PFSK-1 (cell line): Measurements from ENCODE around the gene ZYX.

Experiments used
- FOXP2 ChIP-seq: optimal IDR thresholded peaks from 2 replicates; pipeline ENCODE3; 2011; ENCODE audit warnings: borderline replicate concordance, control low read depth, inconsistent platforms; ENCODE audit not compliant: insufficient read depth; ENCODE audit errors: extremely low read length, extremely low read depth
- POLR2AphosphoS5 ChIP-seq: IDR thresholded peaks from 2 replicates; pipeline ENCODE4 v1.6.1; 2012; ENCODE audit warnings: low read depth, mild to moderate bottlenecking, control low read depth, low read length, moderate library complexity
- SIN3A ChIP-seq: IDR thresholded peaks from 2 replicates; pipeline ENCODE4 v1.6.1; 2012; ENCODE audit warnings: mild to moderate bottlenecking, low read length, moderate library complexity, borderline replicate concordance; ENCODE audit not compliant: insufficient read depth
- TAF1 ChIP-seq: IDR thresholded peaks from 2 replicates; pipeline ENCODE4 v1.6.1; 2012; ENCODE audit warnings: low read length, control low read depth, borderline replicate concordance; ENCODE audit not compliant: insufficient read depth
- TF ChIP-seq, protein P1 (sequence below), 2 experiments: IDR thresholded peaks; 2 replicates each; pipeline versions ENCODE4 v1.6.1 to v1.8.0; 2011 to 2012; ENCODE audit warnings: low read depth in 2 of 2, low read length in 2 of 2, control low read depth in 1 of 2, inconsistent platforms in 1 of 2, mild to moderate bottlenecking in 1 of 2, moderate library complexity in 1 of 2; ENCODE audit not compliant: insufficient read depth in 1 of 2

ZYX gene

DNA sequence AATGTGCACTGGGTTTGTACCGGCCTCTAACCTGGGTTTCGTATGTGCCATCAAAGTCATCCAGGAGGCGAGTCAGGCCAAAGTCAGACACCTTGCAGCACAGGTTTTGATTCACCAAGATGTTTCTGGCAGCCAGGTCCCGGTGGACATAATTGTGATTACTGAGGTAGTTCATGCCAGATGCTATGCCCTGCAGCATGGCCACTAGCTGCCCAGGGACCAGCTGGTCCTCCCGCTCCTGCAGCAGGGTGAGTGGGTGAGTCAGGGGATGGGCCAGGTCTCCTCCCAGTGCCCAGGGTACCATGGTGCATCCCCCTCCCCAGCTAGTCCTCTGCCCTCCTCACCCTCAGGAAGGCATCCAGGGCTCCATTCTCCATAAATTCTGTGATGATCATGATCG is 13.6 kb downstream of the ZYX start:
- TF ChIP-seq POLR2AphosphoS5 = no peak

DNA sequence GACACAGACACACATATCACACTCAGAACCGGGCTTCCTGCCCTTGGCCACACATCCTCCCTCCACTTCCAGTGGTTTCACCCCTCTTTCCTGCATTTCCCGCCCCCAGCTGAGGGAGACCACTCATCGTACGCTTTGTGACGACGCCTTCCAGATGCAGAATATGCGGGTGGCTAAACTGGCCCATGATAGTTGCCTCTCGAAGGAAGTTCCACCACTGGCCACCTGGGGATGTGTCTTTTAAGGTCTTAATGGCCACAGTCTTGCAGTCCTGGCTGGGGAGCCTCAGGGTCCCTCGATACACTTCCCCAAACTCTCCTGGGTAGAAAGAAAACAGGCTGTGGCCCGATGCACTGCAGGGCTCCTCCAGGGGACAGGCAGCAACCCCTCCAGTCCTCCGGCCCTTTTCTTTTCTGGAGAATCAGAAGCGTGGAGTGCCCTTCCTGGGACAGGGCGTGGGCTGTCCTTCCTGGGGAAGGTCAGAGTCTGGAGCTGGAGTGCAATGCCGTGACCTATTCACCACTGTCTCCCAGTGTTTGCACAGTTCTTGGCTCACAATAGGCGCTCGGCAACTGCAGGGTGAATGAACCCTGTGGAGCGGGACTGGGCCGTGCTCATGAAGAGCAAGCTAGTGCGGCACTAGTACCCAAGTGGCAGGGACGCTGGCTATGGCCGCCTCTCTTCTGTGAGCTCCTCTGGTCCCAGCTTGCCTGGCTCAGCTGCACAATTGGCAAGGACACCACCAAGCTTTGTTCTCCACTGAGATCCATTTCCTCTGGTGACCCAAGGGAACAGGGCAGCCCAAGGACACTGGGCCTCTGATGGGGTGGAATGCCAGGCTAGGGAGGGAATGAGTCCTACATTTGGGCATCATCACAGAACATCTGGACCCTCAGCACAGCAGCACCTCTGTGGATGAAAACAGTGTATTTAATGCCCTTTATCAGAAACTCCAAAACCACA is 14.3 kb downstream of the ZYX start:
- TF ChIP-seq, protein P1, sequence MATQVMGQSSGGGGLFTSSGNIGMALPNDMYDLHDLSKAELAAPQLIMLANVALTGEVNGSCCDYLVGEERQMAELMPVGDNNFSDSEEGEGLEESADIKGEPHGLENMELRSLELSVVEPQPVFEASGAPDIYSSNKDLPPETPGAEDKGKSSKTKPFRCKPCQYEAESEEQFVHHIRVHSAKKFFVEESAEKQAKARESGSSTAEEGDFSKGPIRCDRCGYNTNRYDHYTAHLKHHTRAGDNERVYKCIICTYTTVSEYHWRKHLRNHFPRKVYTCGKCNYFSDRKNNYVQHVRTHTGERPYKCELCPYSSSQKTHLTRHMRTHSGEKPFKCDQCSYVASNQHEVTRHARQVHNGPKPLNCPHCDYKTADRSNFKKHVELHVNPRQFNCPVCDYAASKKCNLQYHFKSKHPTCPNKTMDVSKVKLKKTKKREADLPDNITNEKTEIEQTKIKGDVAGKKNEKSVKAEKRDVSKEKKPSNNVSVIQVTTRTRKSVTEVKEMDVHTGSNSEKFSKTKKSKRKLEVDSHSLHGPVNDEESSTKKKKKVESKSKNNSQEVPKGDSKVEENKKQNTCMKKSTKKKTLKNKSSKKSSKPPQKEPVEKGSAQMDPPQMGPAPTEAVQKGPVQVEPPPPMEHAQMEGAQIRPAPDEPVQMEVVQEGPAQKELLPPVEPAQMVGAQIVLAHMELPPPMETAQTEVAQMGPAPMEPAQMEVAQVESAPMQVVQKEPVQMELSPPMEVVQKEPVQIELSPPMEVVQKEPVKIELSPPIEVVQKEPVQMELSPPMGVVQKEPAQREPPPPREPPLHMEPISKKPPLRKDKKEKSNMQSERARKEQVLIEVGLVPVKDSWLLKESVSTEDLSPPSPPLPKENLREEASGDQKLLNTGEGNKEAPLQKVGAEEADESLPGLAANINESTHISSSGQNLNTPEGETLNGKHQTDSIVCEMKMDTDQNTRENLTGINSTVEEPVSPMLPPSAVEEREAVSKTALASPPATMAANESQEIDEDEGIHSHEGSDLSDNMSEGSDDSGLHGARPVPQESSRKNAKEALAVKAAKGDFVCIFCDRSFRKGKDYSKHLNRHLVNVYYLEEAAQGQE (IDR thresholded peaks at IDR 0.05; ENCODE audit: insufficient read depth in 1 of 2, low read depth in 2 of 2, low read length in 2 of 2) = no peak
- TF ChIP-seq TAF1 (no peak), POLR2AphosphoS5 (no peak), FOXP2 (no peak), SIN3A (no peak)

DNA sequence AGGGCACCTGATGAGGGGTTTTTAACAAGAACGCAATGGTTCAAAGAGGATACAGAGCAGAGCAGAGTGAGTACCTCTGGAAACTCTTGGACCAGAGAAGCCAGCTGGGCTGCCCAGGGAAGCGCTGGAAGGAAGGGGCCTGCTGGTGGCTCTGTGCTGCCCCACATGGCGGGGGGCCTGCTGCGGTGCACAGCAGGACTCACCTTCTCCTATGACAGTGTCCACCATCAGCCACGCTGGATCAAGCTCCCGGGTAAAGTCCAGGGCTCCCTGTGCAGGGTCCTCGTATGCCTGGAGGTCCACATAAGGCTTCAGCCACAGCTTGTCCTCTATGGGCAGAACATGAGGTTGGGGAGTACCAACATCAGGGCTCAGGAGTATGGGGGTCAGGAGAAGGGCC is 15.0 kb downstream of the ZYX start:
- TF ChIP-seq SIN3A = no peak
- TF ChIP-seq, protein P1 (IDR thresholded peaks at IDR 0.05; ENCODE audit: insufficient read depth in 1 of 2, low read depth in 2 of 2, low read length in 2 of 2) = no peak
- no peak for TF ChIP-seq TAF1
- no peak for TF ChIP-seq FOXP2
- TF ChIP-seq POLR2AphosphoS5 = no peak

DNA sequence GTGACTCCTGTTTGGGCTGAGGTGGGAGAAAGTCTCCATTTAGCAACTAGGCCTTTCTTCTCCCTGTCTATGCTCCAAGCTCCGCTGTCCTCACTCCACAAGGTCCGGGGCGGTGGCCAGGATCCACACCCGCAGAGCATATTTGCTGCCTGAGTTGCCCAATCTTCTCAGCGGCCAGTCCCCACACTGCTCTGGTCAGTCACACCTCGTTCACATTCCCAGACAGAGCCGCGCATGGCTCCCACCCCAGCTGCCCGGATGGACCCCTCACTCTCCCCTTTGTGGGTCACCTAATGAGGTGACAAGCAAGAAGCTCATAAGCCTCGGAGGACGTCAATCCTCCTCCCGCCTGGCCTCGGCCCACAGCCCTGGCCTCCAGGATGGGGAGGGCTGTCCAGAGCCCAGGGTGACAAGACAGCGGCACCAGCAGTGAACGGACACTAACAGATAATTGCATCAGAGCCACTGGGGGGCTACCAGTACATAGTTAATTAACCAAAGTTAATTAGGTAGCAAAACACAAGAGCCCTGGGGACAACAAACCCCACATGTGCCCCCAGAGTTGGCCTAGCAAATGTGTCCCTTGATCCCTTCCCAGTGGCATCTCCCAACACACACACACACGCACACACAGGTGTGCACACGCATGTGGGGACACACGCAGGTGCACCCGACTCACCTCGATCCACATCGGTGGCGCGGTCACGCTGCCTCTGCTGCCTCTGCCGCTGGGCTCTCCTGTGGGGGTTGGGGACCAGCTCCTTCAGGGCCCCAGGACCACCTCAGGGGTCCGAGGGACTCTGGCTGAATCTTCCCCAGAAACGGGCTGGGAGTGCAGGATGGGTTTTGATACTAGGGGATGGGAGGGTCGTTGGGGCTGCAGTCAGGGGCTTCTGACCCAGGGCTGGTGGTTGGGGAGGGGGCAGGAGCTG is 15.7 kb downstream of the ZYX start:
- TF ChIP-seq SIN3A (no peak), POLR2AphosphoS5 (no peak)
- TF ChIP-seq, protein P1 (IDR thresholded peaks at IDR 0.05; ENCODE audit: insufficient read depth in 1 of 2, low read depth in 2 of 2, low read length in 2 of 2) = no peak

DNA sequence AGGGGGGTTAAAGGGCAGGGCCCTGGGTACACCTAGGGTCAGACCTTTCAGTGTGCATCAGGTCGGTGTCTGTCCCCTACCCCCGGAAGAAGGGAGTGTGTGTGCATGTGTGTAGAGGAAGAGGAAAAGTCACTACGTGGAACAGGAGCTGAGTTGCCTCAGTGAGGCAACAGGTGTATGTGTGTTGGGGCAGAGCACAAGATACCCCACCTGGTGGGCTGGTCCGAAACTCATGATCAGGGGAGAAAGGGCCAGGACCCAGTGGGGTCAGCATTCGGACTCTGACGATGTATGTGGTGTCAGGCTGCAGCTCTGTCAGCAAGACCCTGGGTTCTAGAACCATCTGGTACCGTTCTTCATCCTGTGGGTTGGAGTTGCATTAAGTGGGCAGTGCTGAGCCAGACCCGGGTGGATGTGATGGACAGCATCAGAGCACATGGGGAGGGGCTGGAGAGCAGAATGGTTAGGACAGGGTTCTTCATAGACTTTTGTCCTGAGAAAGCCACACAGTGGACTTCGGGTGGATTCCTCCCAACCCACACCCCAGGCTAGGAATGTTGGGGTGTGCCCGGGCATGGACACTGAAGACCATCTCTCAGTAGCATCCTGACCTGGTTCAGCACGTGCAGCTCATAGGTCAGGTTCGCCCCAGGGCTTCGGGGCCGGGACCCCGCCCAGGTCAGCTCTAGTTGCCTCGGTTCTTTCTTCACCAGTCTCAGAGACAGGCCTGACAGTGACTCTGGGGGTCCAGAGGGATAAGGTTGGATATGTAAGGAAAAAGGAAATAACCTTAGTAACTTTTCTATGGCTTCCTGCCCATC is 16.8 kb downstream of the ZYX start:
- no peak for TF ChIP-seq POLR2AphosphoS5
- TF ChIP-seq SIN3A = no peak
- TF ChIP-seq TAF1 = no peak
- TF ChIP-seq, protein P1 (IDR thresholded peaks at IDR 0.05; ENCODE audit: insufficient read depth in 1 of 2, low read depth in 2 of 2, low read length in 2 of 2) = no peak
- TF ChIP-seq FOXP2 = no peak
